ENCODE results near the gene MYO18A.
"Not testable (repeated sequence)": the region's sequence is repeated elsewhere in the genome, so short reads cannot be mapped to it uniquely, and the experiment has no call there.

MYO18A gene

DNA sequence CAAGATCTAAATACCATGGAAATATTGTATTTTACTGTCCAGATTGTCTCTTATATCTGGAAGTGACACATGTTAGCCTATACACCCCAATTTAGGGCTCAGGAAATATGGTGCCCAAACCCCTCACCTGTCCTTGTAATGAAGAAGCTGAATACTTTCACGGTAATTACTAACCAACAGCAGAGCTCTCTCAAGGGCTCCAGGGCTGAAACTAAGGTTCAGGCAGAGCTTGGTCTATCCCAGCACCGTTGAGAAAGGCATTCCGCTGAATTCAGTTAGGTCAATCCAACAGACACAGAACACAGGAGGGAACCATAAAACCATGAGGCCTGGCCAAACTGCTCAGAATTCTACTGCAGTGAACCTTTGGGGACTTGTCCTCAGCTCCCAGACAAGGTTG is 14.9 kb downstream of the MYO18A start:
- no peak for DNase-seq

DNA sequence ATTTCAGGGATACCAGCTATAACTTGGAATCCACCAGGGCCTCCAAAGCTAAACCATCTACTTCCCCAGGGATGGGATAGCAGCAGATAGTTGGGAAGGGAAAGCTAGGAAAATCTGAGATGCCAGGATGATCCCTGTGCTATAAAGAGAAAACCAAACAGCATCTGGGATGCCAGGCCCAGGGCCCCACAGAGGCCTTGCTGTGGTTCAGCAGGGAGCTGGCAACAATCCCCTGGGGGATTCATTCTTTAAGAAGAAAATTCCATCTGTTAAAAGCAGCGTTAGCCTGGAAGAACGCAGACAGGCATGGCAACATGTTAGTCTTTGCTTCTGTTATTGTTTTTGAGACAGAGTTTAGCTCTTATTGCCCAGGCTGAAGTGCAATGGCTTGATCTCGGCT is 16.6 kb downstream of the MYO18A start:
- DNase-seq, result no peak

DNA sequence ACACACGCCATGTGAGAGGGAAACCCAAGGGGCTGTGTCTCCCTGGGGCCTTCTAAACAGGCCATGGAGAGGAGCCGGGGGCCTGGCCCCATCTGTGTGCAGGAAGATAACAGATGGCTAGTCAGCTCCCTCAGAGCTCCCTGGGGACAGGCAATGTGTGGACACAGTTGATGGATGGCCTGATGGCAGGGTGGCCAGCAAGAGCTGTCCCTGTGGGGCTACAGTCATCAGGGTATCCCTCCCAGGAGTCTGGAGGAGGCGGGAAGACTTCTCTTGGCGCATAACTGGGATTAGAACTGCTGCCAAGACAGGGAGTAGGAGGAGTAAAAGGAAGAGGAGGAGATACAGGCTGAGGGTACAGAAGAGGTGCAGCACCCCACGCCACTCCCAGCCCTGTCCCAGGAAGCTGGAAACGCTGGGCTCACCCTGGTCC is 17.3 kb downstream of the MYO18A start:
- DNase-seq, result peak; percentile 80

DNA sequence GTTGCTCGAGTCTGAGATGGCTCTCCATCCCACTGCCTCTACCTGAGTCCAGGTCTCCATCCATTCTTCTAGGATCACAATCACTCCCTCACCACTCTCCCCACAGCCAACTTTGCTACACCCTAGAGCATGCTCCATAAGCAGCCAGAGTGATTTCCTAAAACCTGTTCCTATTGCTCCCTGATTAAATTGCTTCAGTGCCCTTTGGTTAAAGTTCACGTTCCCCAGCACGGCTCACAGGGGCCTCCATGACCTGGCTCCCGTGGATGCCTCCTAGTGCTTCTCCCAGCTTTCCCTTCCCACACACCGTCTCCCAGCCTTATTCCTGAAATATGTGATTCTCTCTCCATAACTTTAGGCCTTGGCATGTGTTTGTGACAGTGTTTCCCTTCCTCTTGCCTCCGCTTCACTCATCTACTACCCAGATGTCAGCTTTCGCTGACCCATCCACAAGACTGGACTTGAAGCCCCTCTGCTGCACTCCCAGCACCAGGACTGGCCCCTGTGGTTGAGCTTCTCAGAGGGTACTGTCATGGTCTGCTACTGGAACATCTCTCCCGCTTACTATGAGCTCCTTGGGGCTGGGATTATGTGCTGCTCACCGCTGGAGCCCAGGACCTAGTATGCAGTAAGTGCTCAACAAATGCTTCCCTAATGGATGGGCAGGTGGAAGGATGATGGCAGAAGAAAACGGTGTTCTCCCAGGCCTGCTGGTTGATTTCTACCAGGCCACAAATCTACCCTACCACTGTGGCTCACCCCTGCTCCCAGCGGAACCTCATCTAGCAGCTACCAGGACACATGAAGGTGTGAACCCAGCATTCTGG is 17.9 kb downstream of the MYO18A start:
- DNase-seq, result no peak

- DNase-seq, result no peak
These were observed 19.9 kb downstream of the MYO18A start for GRCh38 chr17:29160253-29160652.

- no peak for DNase-seq
These were observed 20.8 kb downstream of the MYO18A start for GRCh38 chr17:29159306-29159860.

- DNase-seq, result no peak
These were observed 21.5 kb downstream of the MYO18A start for GRCh38 chr17:29158488-29159275.

GRCh38 chr17:29158096-29158487 is 22.1 kb downstream of the MYO18A start:
- no peak for DNase-seq

DNA sequence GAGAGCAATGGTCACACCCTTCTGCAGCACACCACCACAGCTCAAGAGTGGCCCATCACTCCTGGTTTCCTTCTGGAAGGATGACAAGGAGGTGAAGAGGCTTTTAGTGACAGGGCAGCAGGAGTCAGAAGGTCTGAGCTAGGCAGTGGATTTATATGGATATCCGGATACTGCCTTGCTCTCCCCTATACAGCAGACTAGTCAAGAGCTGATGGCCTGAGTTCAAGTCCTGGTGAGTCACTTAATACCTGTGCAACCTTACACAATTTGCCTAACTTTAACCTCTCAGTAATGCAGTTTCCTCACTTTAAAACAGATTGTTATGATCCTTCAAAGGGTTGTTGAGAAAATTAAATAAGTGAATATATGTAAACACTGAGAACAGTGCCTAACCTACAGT is 22.9 kb downstream of the MYO18A start:
- no peak for DNase-seq

- DNase-seq, result no peak
These were observed 23.4 kb downstream of the MYO18A start for GRCh38 chr17:29156781-29157180.

DNA sequence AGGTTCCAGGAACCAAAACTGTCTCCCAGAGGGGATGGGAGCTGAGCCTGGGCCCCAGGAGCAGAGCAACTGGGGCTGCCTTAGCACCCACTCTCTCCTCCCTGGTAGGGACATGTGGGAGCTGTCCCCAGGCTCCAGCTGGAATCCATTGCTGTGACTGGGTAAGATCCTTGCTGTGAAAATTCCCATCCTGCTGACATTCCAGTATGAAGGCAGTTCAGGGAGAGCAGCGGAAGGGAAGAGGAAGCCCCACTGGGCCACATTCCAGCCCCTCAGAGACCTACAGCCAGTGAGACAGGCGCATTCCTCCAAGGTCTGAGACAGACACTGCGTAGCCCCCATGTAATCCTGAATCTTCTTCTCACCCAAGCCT is 24.2 kb downstream of the MYO18A start:
- no peak for DNase-seq

GRCh38 chr17:29155227-29155965 is 24.8 kb downstream of the MYO18A start:
- DNase-seq, result peak; percentile 14

- DNase-seq, result peak; percentile 17
These were observed 25.5 kb downstream of the MYO18A start for GRCh38 chr17:29154516-29155226.

- no peak for DNase-seq
These were observed 28.6 kb downstream of the MYO18A start for GRCh38 chr17:29151567-29151966.

- DNase-seq, result no peak
These were observed 30.0 kb downstream of the MYO18A start for GRCh38 chr17:29150161-29150560.

GRCh38 chr17:29149431-29150064 is 30.6 kb downstream of the MYO18A start:
- DNase-seq, result no peak

DNA sequence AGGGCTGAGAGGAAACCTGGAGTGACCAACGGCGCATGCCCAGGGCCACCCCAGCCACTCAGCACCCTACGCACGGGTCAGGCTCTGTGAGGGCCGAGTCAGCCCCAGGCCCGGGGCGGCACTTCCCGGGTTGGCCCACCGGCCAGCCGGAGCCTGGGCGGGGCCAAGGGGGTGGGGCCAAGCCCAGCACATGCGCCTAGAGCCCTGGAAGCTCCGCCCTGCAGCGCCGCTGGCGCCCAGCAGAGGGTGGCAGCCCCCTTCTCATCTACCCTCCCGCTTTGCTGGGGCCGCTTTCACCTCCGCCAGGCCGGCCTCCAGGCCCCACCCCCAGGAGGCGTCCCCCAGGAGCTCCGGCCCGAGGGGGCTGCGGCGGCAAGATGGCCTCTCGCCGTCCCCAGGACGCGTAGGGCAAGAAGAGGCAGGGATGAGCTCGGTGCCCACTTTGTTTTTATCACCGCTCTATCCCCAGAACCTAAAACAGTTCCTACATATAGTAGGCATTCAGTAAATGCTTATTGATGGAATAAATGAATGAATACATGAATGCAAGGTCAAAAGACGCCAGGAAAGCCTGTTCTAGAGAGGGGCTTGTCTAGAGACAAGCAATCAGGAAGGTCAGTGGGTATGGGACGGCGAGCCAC is 31.3 kb downstream of the MYO18A start:
- DNase-seq, result peak; percentile 89

DNA sequence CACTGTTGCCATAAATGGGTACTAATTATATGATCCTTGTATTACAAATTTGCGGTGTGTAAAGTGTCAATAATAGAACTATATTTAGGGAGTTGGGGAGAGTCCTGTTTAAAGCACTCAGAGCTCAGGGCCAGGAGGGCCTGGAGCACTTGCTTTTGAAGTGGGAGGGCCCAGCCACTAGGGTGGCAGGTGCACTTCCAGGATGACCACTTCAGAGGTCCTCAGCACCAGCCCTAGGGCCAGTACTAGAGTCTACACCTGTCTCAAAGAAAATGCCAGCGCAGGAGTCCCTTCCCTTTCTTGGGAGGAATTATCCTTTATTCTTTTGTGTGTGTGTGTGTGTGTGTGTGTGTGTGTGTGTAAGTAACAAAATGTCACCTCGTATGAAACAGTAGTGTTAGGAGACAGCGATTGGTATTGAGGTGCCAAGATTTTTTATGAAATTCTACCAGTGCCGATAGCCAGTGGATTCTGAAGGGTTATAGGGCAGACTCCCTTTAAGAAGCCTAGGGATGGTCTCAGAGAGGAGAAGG is 31.9 kb downstream of the MYO18A start:
- DNase-seq, result no peak

GRCh38 chr17:29147682-29148081 is 32.5 kb downstream of the MYO18A start:
- DNase-seq, result no peak

GRCh38 chr17:29147228-29147627 is 33.0 kb downstream of the MYO18A start:
- not testable (repeated sequence) for DNase-seq

- peak; percentile 26 for DNase-seq
These were observed 33.7 kb downstream of the MYO18A start for GRCh38 chr17:29146369-29146972.

All from hematopoietic multipotent progenitor cell treated with erythropoietin and hydrocortisone succinate and interleukin-3 and kit ligand, for 8 days (in vitro differentiated cells).